Retina (tissue), 1 donor: ENCODE measurements around the gene EHMT2.

Experiments
- DNase-seq: peaks from one replicate; pipeline ENCODE4 v3.0.0-alpha.2; 2016

The EHMT2 gene

GRCh38 chr6:31888276-31889258, 8.9 kb downstream of the EHMT2 start:
- DNase-seq = no peak

GRCh38 chr6:31887173-31888007, 10.1 kb downstream of the EHMT2 start:
- DNase-seq = no peak

DNA sequence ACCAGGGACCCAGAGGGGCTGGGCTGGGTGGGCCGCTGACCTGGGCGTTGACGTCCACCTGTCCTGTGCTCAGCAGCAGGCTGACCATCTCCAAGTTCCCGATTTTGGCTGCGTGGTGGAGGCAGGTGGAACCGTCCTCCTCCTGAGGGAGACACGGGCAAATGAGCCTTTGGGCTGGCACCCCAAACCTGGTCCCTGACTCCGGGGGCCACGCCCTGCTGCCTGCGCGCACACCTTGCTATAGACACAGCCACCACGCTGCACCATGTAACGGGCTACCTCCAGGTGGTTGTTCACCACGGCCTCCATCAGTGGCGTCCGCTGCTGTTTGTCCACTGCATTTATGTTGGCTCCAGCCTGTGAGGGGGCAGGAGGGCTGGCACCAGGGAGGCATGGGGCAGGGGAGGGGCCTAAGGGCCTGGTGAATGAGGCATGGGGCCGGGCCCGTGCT, 10.9 kb downstream of the EHMT2 start:
- DNase-seq = no peak

- no peak for DNase-seq
Observed at GRCh38 chr6:31884528-31885035, 12.9 kb downstream of the EHMT2 start.

DNA sequence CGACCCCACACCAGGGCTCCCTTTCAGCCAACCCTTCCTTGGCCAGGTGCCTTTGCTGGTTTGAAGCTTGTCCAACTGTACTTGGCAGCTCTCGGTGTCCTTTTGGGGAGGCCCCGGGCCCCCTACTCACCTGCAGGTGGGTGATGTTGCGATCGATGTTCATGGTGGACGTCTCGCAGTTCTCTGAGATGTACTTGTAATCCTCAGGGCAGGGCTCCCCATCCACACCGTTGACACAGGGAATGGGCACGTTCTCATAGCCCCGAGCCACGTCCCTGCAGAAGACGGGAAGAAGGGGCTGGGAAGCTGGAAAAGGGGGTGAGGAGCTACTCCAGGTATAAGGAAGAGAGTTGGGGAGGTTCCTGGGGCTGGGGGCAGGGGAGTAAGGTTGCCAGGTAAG, 13.8 kb downstream of the EHMT2 start:
- DNase-seq = no peak

GRCh38 chr6:31882344-31882743, 15.2 kb downstream of the EHMT2 start:
- no peak for DNase-seq

GRCh38 chr6:31881136-31881859, 16.2 kb downstream of the EHMT2 start:
- no peak for DNase-seq

GRCh38 chr6:31880616-31881015, 16.9 kb downstream of the EHMT2 start:
- no peak for DNase-seq

DNA sequence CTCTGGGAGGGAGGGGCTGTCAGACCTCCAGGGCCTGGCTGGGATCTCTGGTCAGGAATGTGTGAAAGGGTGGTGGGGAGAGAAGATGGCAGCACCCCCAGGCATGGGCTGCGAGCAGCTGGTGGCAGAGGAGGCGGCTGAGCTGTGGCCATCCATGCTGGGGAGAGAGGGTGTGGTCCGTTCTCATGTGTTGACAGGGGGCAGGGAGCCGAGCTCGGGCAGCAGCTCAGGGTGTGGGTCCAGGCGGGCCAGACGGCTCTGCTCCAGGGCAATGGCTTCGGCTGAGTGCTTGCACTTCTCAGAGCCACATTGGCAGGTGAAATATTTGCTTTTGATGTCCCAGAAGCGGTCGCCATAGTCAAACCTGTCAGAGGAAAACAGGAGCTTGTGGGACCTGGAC, 17.6 kb downstream of the EHMT2 start:
- no peak for DNase-seq

DNA sequence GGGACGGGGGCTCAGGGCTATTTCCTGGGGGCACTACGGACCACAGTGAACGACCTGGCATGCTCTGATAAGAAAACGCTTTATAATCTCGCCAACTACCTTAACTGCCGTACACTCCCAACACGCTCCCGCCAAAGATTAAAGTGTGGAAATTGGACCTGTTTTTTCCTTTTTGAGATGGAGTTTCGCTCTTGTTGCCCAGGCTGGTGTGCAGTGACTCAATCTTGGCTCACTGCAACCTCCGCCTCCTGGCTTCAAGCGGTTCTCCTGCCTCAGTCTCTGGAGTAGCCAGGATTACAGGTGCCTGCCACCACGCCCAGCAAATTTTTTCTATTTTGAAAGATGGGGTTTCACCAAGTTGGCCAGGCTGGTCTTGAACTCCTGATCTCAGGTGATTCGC, 18.4 kb downstream of the EHMT2 start:
- no peak for DNase-seq

- DNase-seq = no peak
Observed at GRCh38 chr6:31878726-31879125, 18.8 kb downstream of the EHMT2 start, which contains the start of gene SLC44A4. TSS of gene SLC44A4 (minus strand) at chr6:31878997. CDS start at chr6:31878980, 17 bp downstream.

DNA sequence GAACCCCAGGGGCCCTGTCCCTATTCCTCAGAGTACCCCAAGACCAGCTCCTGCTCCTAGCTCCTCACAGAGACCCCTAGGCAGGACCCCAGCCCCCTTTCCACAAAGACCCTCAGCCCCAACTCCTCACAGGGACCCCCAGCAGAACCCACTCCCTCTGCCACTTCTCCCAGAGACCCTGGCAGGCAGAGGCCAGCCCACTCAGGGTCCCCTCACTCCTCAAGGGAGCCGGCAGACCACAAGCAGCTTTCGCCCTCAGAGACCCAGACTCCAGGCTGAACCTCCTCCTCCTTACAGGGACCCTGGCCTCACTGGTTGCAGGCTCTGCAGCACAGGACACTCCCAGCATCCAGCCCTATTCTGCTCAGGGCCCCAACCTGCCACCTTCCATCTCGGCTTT, 19.3 kb downstream of the EHMT2 start:
- no peak for DNase-seq

- DNase-seq = no peak
Observed at GRCh38 chr6:31877651-31878161, 19.8 kb downstream of the EHMT2 start.

DNA sequence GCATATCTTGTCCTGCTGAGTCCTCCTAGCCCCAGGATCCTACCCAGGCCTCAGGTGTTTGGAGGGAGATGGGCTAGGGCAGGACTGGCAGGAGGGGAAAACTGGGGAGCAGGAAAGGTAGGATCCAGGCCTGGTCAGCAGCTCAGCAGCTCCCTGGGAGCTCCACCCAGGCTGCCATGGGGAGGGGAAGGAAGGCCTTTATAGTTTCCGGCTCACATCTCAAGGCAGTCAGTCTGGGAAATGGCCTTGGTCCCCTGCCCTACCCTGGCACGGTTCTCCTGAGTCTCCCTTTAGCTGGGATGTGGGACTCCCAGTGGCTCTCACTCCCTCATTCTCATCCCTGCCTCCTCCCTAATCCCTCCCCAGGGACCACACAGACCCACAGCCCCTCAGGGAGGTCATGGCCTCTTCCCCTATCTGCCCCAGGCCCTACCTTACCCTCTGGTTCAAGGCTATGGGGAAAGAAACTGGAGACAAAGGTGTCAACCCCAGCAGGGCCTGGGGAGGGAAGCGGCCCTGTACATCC, 20.3 kb downstream of the EHMT2 start:
- no peak for DNase-seq

DNA sequence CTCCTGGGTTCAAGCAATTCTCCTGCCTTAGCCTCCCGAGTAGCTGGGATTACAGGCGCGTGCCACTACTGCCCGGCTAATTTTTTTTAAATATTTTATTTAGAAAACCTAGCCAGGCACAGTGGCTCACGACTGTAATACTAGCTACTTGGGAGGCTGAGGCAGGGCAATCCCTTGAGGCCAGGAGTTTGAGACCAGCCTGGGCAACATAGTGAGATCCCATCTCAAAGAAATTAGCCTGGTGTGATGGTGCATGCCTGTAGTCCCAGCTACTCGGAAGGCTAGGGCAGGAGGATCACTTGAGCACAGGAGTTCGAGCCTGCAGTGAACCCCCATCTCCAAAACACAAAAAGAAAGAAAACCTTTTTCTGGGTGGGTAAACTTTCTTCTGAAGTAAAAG, 21.1 kb downstream of the EHMT2 start:
- no peak for DNase-seq

- DNase-seq = no peak
Observed at GRCh38 chr6:31875877-31876276, 21.6 kb downstream of the EHMT2 start.

GRCh38 chr6:31874836-31875572, 22.5 kb downstream of the EHMT2 start:
- DNase-seq = no peak

GRCh38 chr6:31874084-31874670, 23.3 kb downstream of the EHMT2 start:
- no peak for DNase-seq

DNA sequence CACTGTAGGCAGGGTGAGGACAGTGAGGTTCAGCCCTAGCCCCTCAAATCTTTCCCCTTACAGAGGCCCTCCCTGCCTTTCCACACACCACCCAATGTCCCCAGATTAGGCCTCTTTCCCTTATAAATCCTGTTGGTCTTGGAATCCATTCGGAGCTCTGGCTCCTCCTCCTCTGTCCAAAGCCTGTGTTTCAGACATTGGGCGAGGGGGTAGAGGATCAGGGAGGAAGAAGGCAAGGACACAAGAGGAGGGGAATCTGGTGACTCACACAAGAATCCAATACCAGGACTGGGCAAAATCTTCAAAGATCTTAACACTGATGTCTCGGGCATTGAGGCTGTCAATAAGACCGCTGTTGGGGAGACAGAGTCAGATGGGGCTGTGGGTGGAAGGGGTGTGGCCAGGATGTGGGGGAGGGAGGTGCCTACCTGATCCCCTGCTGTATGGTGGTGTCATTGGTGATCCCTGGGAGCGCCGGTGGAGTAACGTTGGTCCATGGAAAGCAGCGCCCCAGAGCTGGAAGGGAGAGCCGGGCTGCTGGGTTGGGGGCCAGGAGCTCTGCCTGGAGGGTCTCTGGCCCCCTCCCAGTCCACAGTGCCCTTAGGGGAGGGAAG, 26.3 kb downstream of the EHMT2 start:
- DNase-seq = no peak

DNA sequence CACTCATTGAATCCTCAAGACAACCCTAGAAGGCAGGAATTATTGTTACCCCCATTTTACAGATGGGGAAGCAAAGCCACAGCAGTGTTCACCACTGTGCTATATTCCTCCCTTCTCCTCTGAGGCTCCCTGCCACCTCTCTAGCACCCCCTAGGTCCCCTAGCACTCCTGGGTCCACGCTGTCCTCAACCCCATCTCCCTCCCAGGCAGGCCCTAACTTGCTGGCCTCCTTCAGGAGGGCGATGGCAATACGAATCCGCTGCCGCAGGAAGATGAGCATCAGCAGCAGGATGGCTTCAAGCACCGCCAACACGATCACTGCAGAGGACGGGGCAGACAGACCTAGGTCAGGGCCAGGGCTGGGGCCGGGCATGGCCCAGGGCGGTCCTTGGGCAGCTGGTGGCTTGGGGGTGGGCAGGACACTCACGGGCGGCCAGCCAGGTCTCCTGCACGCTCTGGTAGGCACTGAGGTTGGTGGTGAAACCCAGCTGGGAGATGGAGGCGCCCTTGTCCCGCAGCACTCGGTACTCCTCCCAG, 27.0 kb downstream of the EHMT2 start:
- DNase-seq = no peak
